Activated CD8-positive, alpha-beta T cell treated with anti-CD3 and anti-CD28 coated beads for 36 hours (primary cell): Measurements from ENCODE around the gene DGKG. TPM values are rescaled to one million over a fixed set of nuclear protein-coding genes. Genes with fewer than 3 reads are reported as not detected.
A peak's percentile ranks its signal among the peaks of the same experiment; 100 is the strongest.

Experiments
- ATAC-seq: fragments of 200-7000 bp; cut with Tn5 transposase; one replicate; pipeline ENCODE4 v1.10.0; 2021; ENCODE audit warnings: mild to moderate bottlenecking, moderate library complexity
- CTCF ChIA-PET: fragments of 350-600 bp; sonication (Branson Sonifier 250); formaldehyde crosslinking; loops from one replicate; lab custom pipeline; 2021; ENCODE audit warnings: antibody characterized with exemption; lab: Charles Lee
- POLR2A ChIA-PET: fragments of 350-600 bp; sonication (Branson Sonifier 250); formaldehyde crosslinking; loops from one replicate; lab custom pipeline; 2021; ENCODE audit warnings: antibody characterized with exemption; lab: Charles Lee
- DNase-seq: peaks from one replicate; pipeline ENCODE4 v3.0.0-alpha.2; 2020
- H3K27ac Mint-ChIP-seq: one replicate; pipeline ENCODE4 v1.8.0; 2021; ENCODE audit warnings: mild to moderate bottlenecking, mixed read lengths
- H3K27me3 Mint-ChIP-seq: one replicate; pipeline ENCODE4 v1.8.0; 2021; ENCODE audit warnings: mixed read lengths
- H3K36me3 Mint-ChIP-seq: one replicate; pipeline ENCODE4 v1.8.0; 2021; ENCODE audit warnings: low read depth, mixed read lengths
- H3K4me1 Mint-ChIP-seq: one replicate; pipeline ENCODE4 v1.8.0; 2021; ENCODE audit warnings: low read depth, mixed read lengths
- H3K4me3 Mint-ChIP-seq: one replicate; pipeline ENCODE4 v1.8.0; 2021; ENCODE audit warnings: mild to moderate bottlenecking, moderate library complexity, mixed read lengths
- H3K9me3 Mint-ChIP-seq: one replicate; pipeline ENCODE4 v1.8.0; 2021; ENCODE audit warnings: mixed read lengths
- intact Hi-C: fragments of 100-400 bp; cut with micrococcal nuclease; formaldehyde crosslinking; loops from one replicate; pipeline ENCODE4 v1.10.0; 2022
- total RNA-seq, 2 experiments: library from RNA; stranded (reverse); gene quantifications; one replicate each; pipeline ENCODE4 v1.2.3, GENCODE V29; 2021
- TF ChIP-seq, protein P1 (sequence below): fragments of 200-600 bp; IDR thresholded peaks from one replicate; pipeline ENCODE4 v1.8.0; 2022; ENCODE audit warnings: antibody characterized with exemption, mild to moderate bottlenecking

DGKG gene
- total RNA-seq, 2 experiments from 2014 or later = 0.18 to 0.36 TPM

DNA sequence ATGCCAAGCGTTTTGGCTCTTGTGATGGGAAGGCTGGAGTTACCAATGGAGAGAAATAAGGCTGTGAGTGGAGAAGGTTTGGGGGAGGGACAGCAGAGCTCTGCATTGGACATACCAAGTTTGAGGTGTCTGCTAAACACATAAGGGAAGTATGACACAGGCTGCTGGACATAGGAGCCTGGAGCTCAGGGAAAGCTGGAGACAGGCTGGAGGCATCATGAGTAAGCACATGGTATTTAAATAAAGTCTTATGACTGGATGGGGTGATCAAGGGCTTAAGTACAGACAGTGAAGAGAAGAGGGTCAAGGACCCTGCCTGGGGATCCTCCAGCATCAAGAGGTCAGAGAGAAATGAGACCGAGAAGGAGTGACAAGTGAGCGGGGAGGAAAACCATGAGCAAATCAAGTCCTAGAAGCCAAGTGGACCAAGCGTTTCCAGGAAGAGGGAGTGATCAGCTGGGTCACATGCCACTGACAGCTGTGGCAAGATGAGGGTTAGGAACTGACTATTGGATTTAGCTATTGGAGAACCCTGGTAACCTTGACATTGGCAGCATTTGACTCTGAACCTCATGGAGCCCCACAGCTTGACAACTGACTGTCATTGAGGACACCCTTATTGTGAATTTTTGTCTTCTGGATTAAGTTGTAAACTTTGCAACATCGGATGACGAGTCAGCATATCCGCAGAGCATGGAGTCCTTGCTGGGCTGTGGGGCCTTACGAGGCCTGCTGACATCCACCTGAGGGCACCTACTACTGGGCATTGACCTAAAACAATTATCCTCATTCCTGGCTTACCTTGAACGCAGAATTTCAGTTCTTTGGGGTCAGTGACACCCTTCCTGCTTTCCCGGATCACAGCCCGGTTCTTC lies 174.4 kb downstream of the DGKG start:
- POLR2A ChIA-PET = no interaction called here
- CTCF ChIA-PET = no interaction called here
- Mint-ChIP-seq H3K27me3 (peaks cover 4% of the 10 kb centered on the region), H3K4me1 (peaks cover 13% of the 10 kb centered on the region), H3K36me3 (no peaks in the 10 kb centered on the region), H3K9me3 (no peaks in the 10 kb centered on the region), H3K27ac (no peak overlapping the region), H3K4me3 (no peak overlapping the region)
- TF ChIP-seq, protein P1, sequence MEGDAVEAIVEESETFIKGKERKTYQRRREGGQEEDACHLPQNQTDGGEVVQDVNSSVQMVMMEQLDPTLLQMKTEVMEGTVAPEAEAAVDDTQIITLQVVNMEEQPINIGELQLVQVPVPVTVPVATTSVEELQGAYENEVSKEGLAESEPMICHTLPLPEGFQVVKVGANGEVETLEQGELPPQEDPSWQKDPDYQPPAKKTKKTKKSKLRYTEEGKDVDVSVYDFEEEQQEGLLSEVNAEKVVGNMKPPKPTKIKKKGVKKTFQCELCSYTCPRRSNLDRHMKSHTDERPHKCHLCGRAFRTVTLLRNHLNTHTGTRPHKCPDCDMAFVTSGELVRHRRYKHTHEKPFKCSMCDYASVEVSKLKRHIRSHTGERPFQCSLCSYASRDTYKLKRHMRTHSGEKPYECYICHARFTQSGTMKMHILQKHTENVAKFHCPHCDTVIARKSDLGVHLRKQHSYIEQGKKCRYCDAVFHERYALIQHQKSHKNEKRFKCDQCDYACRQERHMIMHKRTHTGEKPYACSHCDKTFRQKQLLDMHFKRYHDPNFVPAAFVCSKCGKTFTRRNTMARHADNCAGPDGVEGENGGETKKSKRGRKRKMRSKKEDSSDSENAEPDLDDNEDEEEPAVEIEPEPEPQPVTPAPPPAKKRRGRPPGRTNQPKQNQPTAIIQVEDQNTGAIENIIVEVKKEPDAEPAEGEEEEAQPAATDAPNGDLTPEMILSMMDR = no peak
- no peak for ATAC-seq
- DNase-seq = no peak
- intact Hi-C loops = no loop called here

DNA sequence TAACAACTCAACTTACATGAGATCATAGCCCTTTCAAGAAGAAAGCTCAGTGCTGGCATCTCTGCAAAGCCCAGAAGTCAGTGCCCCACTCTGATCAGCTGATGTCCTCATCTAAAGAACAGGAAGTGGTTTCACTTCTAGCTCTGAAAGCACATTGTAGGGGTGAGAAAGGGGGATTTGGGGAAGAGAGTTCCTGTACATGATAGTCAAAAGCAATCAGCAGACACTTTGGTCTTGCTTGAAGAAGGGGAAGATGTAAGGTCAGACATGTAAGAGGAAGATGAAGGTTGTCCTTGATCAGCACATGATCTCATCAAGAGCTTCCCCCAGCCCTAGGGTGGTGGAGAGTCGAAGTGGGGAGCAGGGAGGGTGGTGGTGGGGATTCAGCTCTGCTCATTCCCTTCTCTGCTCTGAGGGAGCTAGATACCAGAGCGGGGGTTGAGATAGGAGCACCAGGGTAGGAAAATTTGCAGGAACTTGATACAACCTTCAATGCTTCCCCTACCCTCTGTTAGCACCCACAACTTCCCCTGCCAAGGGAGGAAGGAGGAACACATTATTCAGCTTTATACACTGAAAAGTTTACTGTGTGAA lies 176.7 kb downstream of the DGKG start:
- Mint-ChIP-seq H3K4me3 (no peak overlapping the region), H3K27ac (peak overlapping the region; percentile 26), H3K4me1 (peaks cover 13% of the 10 kb centered on the region), H3K9me3 (no peaks in the 10 kb centered on the region), H3K27me3 (no peaks in the 10 kb centered on the region), H3K36me3 (no peaks in the 10 kb centered on the region)
- intact Hi-C loops = no loop called here
- POLR2A ChIA-PET = interaction anchor here (1.4 kb wide), 1 partner anchor 9 kb away, joined by 3 read pairs; no protein-coding TSS in a partner anchor
- TF ChIP-seq, protein P1 = no peak
- DNase-seq = peak; percentile 35
- ATAC-seq = peak; percentile 85
- CTCF ChIA-PET = interaction anchor here (1.1 kb wide), 1 partner anchor 57 kb away, joined by 3 read pairs; no protein-coding TSS in a partner anchor

DNA sequence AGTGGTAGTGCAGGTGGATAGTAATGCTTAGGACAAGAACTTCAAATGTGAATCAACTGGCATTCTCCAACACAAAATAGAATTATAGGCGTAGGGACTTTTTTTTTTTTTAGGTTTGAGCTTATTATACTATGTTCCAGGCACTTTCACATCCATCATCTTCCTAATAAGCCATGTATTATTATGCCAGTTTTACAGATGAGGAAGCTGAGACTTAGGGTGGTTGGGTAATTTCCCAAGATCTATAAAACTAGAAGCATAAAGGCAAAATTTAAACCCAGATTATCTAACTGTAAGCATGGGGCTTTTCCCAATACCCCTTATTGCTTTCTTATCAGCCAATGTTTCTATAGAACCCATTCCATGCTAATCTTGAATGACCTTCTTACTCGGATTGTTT lies 178.0 kb downstream of the DGKG start:
- H3K4me3 Mint-ChIP-seq = no peak overlapping the region

DNA sequence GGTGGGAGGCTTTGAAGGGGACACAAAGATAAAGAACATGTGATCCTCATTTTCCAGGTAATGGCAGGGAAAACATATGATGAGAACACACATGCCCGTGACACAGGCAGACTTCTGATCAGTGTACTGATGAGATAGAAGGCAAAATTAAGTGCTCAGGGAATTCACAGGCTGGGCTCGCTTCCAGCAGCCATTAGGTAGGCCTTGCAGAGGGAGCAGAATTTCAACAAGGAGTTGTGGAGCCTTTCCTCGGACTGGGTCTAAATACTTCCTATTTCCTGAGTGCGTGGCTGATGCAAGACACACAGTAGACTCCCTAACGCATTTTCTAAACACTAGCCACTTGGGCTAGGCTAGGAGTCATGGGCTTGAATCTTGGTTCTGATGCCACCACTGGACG lies 179.2 kb downstream of the DGKG start:
- Mint-ChIP-seq H3K36me3 (no peaks in the 10 kb centered on the region), H3K27me3 (no peaks in the 10 kb centered on the region), H3K9me3 (no peaks in the 10 kb centered on the region), H3K4me3 (no peak overlapping the region), H3K4me1 (peaks cover 13% of the 10 kb centered on the region), H3K27ac (no peak overlapping the region)
- ChIA-PET POLR2A (no interaction called here), CTCF (no interaction called here)
- ATAC-seq = no peak
- DNase-seq = no peak
- intact Hi-C loops = no loop called here
- TF ChIP-seq, protein P1 = no peak

More for the DNA sequence above, 178.0 kb downstream of the DGKG start:
- ChIA-PET POLR2A (interaction anchor here (0.6 kb wide), 1 partner anchor 362 kb away, joined by 3 read pairs; no protein-coding TSS in a partner anchor), CTCF (no interaction called here)
- Mint-ChIP-seq H3K9me3 (no peaks in the 10 kb centered on the region), H3K27ac (no peak overlapping the region), H3K4me1 (peaks cover 13% of the 10 kb centered on the region), H3K27me3 (no peaks in the 10 kb centered on the region), H3K36me3 (no peaks in the 10 kb centered on the region)
- intact Hi-C loops = no loop called here
- no peak for DNase-seq
- TF ChIP-seq, protein P1 = no peak
- ATAC-seq = no peak

DNA sequence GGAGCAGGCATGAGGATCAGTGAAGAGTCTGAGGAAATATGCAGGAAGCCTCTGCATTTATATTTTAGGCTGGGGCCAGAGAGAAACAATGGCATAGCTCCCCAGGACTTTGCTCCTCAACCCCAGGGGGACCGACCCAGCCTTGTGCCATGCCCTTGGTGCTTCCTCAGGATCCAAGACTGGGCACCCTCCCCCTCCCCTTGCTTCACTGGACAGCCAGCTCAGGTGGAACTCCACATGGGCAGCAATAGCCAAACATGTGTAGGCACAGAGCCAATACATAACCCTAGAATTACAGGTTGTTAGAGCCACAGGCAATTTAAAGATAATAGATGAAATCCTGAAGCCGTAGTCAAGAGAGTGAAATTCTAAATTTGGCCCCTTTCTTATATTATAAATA lies 180.1 kb downstream of the DGKG start:
- H3K27ac Mint-ChIP-seq = no peak overlapping the region
- intact Hi-C loops = no loop called here
- no peaks in the 10 kb centered on the region for H3K36me3 Mint-ChIP-seq
- ChIA-PET POLR2A (no interaction called here), CTCF (no interaction called here)
- H3K9me3 Mint-ChIP-seq = no peaks in the 10 kb centered on the region
- H3K4me1 Mint-ChIP-seq = peaks cover 13% of the 10 kb centered on the region
- H3K4me3 Mint-ChIP-seq = no peak overlapping the region
- no peaks in the 10 kb centered on the region for H3K27me3 Mint-ChIP-seq
- ATAC-seq = no peak
- DNase-seq = no peak
- TF ChIP-seq, protein P1 = no peak
